Activated CD8-positive, alpha-beta memory T cell treated with anti-CD3 and anti-CD28 coated beads, Interleukin-2, amount 50 U/mL, for 24 hours (primary cell): Measurements from ENCODE around the gene IGF1R.

Source experiments
- DNase-seq: peaks from one replicate; pipeline ENCODE4 v3.0.0-alpha.2; 2020; ENCODE audit errors: extremely low read depth

Gene IGF1R

GRCh38 chr15:98725874-98726273, 77.5 kb downstream of the IGF1R start:
- DNase-seq: no peak

- DNase-seq: no peak
Measured at GRCh38 chr15:98727115-98728040, 79.0 kb downstream of the IGF1R start.

- DNase-seq: no peak
Measured at GRCh38 chr15:98728082-98728810, 79.9 kb downstream of the IGF1R start.

GRCh38 chr15:98728811-98729160, 80.4 kb downstream of the IGF1R start:
- no peak for DNase-seq

- no peak for DNase-seq
Measured at GRCh38 chr15:98729446-98730042, 81.2 kb downstream of the IGF1R start.

GRCh38 chr15:98730860-98731711, 82.7 kb downstream of the IGF1R start:
- DNase-seq: no peak

- no peak for DNase-seq
Measured at GRCh38 chr15:98731712-98732450, 83.5 kb downstream of the IGF1R start.

- no peak for DNase-seq
Measured at GRCh38 chr15:98733098-98733497, 84.8 kb downstream of the IGF1R start.

- DNase-seq: no peak
Measured at GRCh38 chr15:98734466-98735199, 86.3 kb downstream of the IGF1R start.

GRCh38 chr15:98735304-98735703, 87.0 kb downstream of the IGF1R start:
- DNase-seq: no peak

- no peak for DNase-seq
Measured at GRCh38 chr15:98735895-98736617, 87.7 kb downstream of the IGF1R start.

GRCh38 chr15:98737159-98737558, 88.8 kb downstream of the IGF1R start:
- no peak for DNase-seq

- DNase-seq: no peak
Measured at GRCh38 chr15:98737721-98738120, 89.4 kb downstream of the IGF1R start.

GRCh38 chr15:98738689-98739401, 90.5 kb downstream of the IGF1R start:
- DNase-seq: no peak

- no peak for DNase-seq
Measured at GRCh38 chr15:98740295-98740694, 92.0 kb downstream of the IGF1R start.

GRCh38 chr15:98740963-98741362, 92.6 kb downstream of the IGF1R start:
- no peak for DNase-seq

- no peak for DNase-seq
Measured at GRCh38 chr15:98743177-98743576, 94.8 kb downstream of the IGF1R start.

- no peak for DNase-seq
Measured at GRCh38 chr15:98744506-98744905, 96.2 kb downstream of the IGF1R start.

GRCh38 chr15:98745179-98745578, 96.8 kb downstream of the IGF1R start:
- no peak for DNase-seq
